HUES48 (cell line): ENCODE measurements around the gene PKP3.

Experiments
- H3K27ac ChIP-seq: one replicate; pipeline ENCODE4 v1.7.0; 2013; ENCODE audit warnings: low read depth, low read length, inconsistent platforms
- H3K27me3 ChIP-seq: 2 replicates; pipeline ENCODE4 v1.6.1; 2013; ENCODE audit warnings: mild to moderate bottlenecking, low read length; ENCODE audit not compliant: control insufficient read depth, insufficient read depth
- H3K36me3 ChIP-seq: 2 replicates; pipeline ENCODE4 v1.6.1; 2013; ENCODE audit warnings: low read length; ENCODE audit not compliant: control insufficient read depth, insufficient read depth
- H3K4me1 ChIP-seq: 2 replicates; pipeline ENCODE4 v1.6.1; 2013; ENCODE audit warnings: mild to moderate bottlenecking, low read length; ENCODE audit not compliant: control insufficient read depth, insufficient read depth
- H3K4me3 ChIP-seq: 2 replicates; pipeline ENCODE4 v1.5.1; 2013; ENCODE audit warnings: mild to moderate bottlenecking, low read depth, low read length
- H3K9ac ChIP-seq: 2 replicates; pipeline ENCODE4 v1.6.1; 2013; ENCODE audit warnings: mild to moderate bottlenecking, low read depth, low read length, moderate library complexity
- H3K9me3 ChIP-seq: 2 replicates; pipeline ENCODE4 v1.6.1; 2013; ENCODE audit warnings: low read length; ENCODE audit not compliant: control insufficient read depth, insufficient read depth

Gene PKP3

GRCh38 chr11:438101-438844 lies 44.3 kb downstream of the PKP3 start:
- Histone ChIP-seq H3K4me3 (no peak overlapping the region), H3K36me3 (no peaks in the 10 kb centered on the region), H3K9me3 (peaks cover 5% of the 10 kb centered on the region; the same call in 1 of the 2 replicates), H3K27ac (no peak overlapping the region), H3K4me1 (no peaks in the 10 kb centered on the region; the same call in 1 of the 2 replicates), H3K27me3 (no peaks in the 10 kb centered on the region), H3K9ac (no peak overlapping the region)

- Histone ChIP-seq H3K36me3 (no peaks in the 10 kb centered on the region), H3K9ac (no peak overlapping the region), H3K4me1 (no peaks in the 10 kb centered on the region; the same call in 1 of the 2 replicates), H3K4me3 (no peak overlapping the region), H3K27me3 (no peaks in the 10 kb centered on the region), H3K9me3 (peaks cover 5% of the 10 kb centered on the region; the same call in 1 of the 2 replicates), H3K27ac (no peak overlapping the region)
Observed at GRCh38 chr11:439315-440064, 45.5 kb downstream of the PKP3 start.

- Histone ChIP-seq H3K9ac (no peak overlapping the region), H3K4me3 (no peak overlapping the region), H3K9me3 (peaks cover 5% of the 10 kb centered on the region; the same call in 1 of the 2 replicates), H3K36me3 (no peaks in the 10 kb centered on the region), H3K27me3 (no peaks in the 10 kb centered on the region), H3K4me1 (no peaks in the 10 kb centered on the region; the same call in 1 of the 2 replicates), H3K27ac (no peak overlapping the region)
Observed at GRCh38 chr11:440065-441042, 46.3 kb downstream of the PKP3 start.

- Histone ChIP-seq H3K27ac (no peak overlapping the region), H3K9ac (no peak overlapping the region), H3K4me3 (no peak overlapping the region)
Observed at GRCh38 chr11:441043-441417, 47.0 kb downstream of the PKP3 start.

GRCh38 chr11:441418-442274 lies 47.6 kb downstream of the PKP3 start, which contains the start of gene ANO9:
Gene ANO9, minus strand, starts transcription at chr11:442011. Its CDS starts 85 bp downstream, at chr11:441926.
- H3K4me1 ChIP-seq = no peaks in the 10 kb centered on the region; the same call in 1 of the 2 replicates
- H3K27me3 ChIP-seq = no peaks in the 10 kb centered on the region
- H3K36me3 ChIP-seq = no peaks in the 10 kb centered on the region
- no peak within 1 kb of the TSS for H3K27ac ChIP-seq
- peaks cover 5% of the 10 kb centered on the region; the same call in 1 of the 2 replicates for H3K9me3 ChIP-seq
- no peak within 1 kb of the TSS for H3K9ac ChIP-seq
- H3K4me3 ChIP-seq = peak within 1 kb of the TSS; percentile 46; the same call in 1 of the 2 replicates

More at GRCh38 chr11:441043-441417, 47.0 kb downstream of the PKP3 start:
- Histone ChIP-seq H3K9me3 (peaks cover 5% of the 10 kb centered on the region; the same call in 1 of the 2 replicates), H3K27me3 (no peaks in the 10 kb centered on the region), H3K4me1 (no peaks in the 10 kb centered on the region; the same call in 1 of the 2 replicates), H3K36me3 (no peaks in the 10 kb centered on the region)

- Histone ChIP-seq H3K36me3 (no peaks in the 10 kb centered on the region), H3K9me3 (no peaks in the 10 kb centered on the region), H3K27me3 (no peaks in the 10 kb centered on the region), H3K27ac (no peak overlapping the region), H3K9ac (no peak overlapping the region), H3K4me3 (no peak overlapping the region), H3K4me1 (no peaks in the 10 kb centered on the region; the same call in 1 of the 2 replicates)
Observed at GRCh38 chr11:442611-443081, 48.6 kb downstream of the PKP3 start.

- H3K9ac ChIP-seq = no peak overlapping the region
- no peaks in the 10 kb centered on the region for H3K9me3 ChIP-seq
- peaks cover 1% of the 10 kb centered on the region; the same call in 1 of the 2 replicates for H3K4me1 ChIP-seq
- H3K27me3 ChIP-seq = no peaks in the 10 kb centered on the region
- H3K36me3 ChIP-seq = no peaks in the 10 kb centered on the region
- no peak overlapping the region for H3K27ac ChIP-seq
- no peak overlapping the region for H3K4me3 ChIP-seq
Observed at GRCh38 chr11:443542-444199, 49.7 kb downstream of the PKP3 start.

GRCh38 chr11:444396-445144 lies 50.6 kb downstream of the PKP3 start:
- Histone ChIP-seq H3K27ac (no peak overlapping the region), H3K4me3 (no peak overlapping the region), H3K36me3 (no peaks in the 10 kb centered on the region), H3K4me1 (peaks cover 3% of the 10 kb centered on the region; the same call in 1 of the 2 replicates), H3K9me3 (no peaks in the 10 kb centered on the region), H3K27me3 (no peaks in the 10 kb centered on the region), H3K9ac (no peak overlapping the region)
